GM19463 (cell line): ENCODE data around the gene LRRN4.
A peak's percentile ranks its signal among the peaks of the same experiment; 100 is the strongest.

ENCODE experiments used
- ATAC-seq: cut with Tn5 transposase; IDR thresholded peaks from one replicate; pipeline ENCODE4 v1.9.1; 2021; ENCODE audit warnings: mild to moderate bottlenecking, moderate library complexity; ENCODE audit not compliant: unreplicated experiment

Gene LRRN4

GRCh38 chr20:6053776-6054688 is at the start of gene LRRN4:
TSS of gene LRRN4 (minus strand) at chr20:6054060. CDS start at chr20:6052799, 1,261 bp downstream.
- ATAC-seq, result no peak

GRCh38 chr20:6103301-6103700 is 49.4 kb upstream of the LRRN4 start:
- ATAC-seq, result no peak

- no peak for ATAC-seq
Measured at GRCh38 chr20:6101346-6101745, 47.5 kb upstream of the LRRN4 start.

GRCh38 chr20:6100246-6100645 is 46.4 kb upstream of the LRRN4 start:
- no peak for ATAC-seq

GRCh38 chr20:6099819-6100218 is 46.0 kb upstream of the LRRN4 start:
- ATAC-seq, result no peak

GRCh38 chr20:6095409-6095808 is 41.5 kb upstream of the LRRN4 start:
- no peak for ATAC-seq

GRCh38 chr20:6094565-6094964 is 40.7 kb upstream of the LRRN4 start:
- ATAC-seq, result no peak

GRCh38 chr20:6094063-6094462 is 40.2 kb upstream of the LRRN4 start:
- no peak for ATAC-seq

- no peak for ATAC-seq
Measured at GRCh38 chr20:6091661-6092060, 37.8 kb upstream of the LRRN4 start.

GRCh38 chr20:6086868-6087267 is 33.0 kb upstream of the LRRN4 start:
- no peak for ATAC-seq

- ATAC-seq, result no peak
Measured at GRCh38 chr20:6083926-6084325, 30.1 kb upstream of the LRRN4 start.

- ATAC-seq, result no peak
Measured at GRCh38 chr20:6081236-6081635, 27.4 kb upstream of the LRRN4 start.

- no peak for ATAC-seq
Measured at GRCh38 chr20:6079016-6079415, 25.2 kb upstream of the LRRN4 start.

GRCh38 chr20:6075428-6076219 is 21.8 kb upstream of the LRRN4 start:
- ATAC-seq, result no peak

GRCh38 chr20:6074784-6075183 is 20.9 kb upstream of the LRRN4 start:
- ATAC-seq, result no peak

GRCh38 chr20:6074145-6074561 is 20.3 kb upstream of the LRRN4 start:
- peak; percentile 66 for ATAC-seq

- no peak for ATAC-seq
Measured at GRCh38 chr20:6070829-6071695, 17.2 kb upstream of the LRRN4 start.

- no peak for ATAC-seq
Measured at GRCh38 chr20:6069669-6070068, 15.8 kb upstream of the LRRN4 start.

- ATAC-seq, result no peak
Measured at GRCh38 chr20:6067763-6068318, 14.0 kb upstream of the LRRN4 start.

GRCh38 chr20:6066582-6066981 is 12.7 kb upstream of the LRRN4 start:
- ATAC-seq, result no peak

GRCh38 chr20:6061544-6061943 is 7.7 kb upstream of the LRRN4 start:
- no peak for ATAC-seq
